Measurements from ENCODE around the gene FPGS.

Gene FPGS

DNA sequence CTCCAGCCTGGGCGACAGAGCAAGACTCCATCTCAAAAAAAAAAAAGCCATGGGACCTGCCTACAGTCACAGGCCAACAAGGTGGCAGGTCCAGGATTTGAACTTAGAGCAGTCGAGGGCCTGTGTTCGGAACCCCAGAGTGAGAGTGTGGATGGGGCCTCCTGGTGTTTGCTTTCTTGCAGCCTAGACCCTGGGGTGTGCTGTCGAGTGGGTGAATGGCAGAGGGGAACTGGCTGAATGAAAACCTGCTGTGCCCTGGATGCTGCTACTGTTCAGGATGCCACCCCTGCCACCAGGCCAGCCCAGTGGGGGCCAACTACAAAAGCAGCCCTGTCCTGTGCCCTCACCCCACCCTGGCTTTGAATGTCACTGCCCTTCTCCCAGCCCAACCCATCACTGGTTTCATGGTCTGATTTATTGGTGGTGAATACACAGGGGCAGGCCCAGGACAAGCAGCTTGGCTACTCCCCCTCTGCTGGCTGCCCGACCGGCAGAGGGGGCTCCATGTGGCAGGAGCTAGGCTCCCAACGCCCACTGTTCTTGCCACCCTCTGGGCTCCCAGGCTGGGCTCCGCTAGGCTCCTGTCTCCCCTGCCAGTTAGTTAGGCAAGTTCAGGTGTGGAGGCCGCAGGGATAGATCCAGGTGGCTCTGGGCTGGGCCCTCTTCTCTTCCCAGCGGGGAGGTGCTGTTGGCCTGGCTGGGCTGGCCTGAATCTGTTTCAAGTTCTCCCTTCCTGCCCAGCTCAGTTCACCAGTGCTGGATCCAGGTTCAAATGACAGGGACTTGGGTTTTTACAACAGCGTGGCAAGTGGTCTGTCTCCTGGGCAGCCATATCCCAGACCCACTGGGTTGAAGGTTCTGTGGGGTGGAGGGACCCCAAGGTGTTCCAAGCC lies 12.2 kb downstream of the FPGS start:
- no peak for DNase-seq (ENCODE audit: low read depth)
- TF ChIP-seq, protein P1, sequence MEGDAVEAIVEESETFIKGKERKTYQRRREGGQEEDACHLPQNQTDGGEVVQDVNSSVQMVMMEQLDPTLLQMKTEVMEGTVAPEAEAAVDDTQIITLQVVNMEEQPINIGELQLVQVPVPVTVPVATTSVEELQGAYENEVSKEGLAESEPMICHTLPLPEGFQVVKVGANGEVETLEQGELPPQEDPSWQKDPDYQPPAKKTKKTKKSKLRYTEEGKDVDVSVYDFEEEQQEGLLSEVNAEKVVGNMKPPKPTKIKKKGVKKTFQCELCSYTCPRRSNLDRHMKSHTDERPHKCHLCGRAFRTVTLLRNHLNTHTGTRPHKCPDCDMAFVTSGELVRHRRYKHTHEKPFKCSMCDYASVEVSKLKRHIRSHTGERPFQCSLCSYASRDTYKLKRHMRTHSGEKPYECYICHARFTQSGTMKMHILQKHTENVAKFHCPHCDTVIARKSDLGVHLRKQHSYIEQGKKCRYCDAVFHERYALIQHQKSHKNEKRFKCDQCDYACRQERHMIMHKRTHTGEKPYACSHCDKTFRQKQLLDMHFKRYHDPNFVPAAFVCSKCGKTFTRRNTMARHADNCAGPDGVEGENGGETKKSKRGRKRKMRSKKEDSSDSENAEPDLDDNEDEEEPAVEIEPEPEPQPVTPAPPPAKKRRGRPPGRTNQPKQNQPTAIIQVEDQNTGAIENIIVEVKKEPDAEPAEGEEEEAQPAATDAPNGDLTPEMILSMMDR (IDR thresholded peaks at IDR 0.05; ENCODE audit: control insufficient read depth, extremely low read depth, insufficient read depth): no peak
- no peak overlapping the region for H3K4me3 ChIP-seq (ENCODE audit: low read depth, low read length)

DNA sequence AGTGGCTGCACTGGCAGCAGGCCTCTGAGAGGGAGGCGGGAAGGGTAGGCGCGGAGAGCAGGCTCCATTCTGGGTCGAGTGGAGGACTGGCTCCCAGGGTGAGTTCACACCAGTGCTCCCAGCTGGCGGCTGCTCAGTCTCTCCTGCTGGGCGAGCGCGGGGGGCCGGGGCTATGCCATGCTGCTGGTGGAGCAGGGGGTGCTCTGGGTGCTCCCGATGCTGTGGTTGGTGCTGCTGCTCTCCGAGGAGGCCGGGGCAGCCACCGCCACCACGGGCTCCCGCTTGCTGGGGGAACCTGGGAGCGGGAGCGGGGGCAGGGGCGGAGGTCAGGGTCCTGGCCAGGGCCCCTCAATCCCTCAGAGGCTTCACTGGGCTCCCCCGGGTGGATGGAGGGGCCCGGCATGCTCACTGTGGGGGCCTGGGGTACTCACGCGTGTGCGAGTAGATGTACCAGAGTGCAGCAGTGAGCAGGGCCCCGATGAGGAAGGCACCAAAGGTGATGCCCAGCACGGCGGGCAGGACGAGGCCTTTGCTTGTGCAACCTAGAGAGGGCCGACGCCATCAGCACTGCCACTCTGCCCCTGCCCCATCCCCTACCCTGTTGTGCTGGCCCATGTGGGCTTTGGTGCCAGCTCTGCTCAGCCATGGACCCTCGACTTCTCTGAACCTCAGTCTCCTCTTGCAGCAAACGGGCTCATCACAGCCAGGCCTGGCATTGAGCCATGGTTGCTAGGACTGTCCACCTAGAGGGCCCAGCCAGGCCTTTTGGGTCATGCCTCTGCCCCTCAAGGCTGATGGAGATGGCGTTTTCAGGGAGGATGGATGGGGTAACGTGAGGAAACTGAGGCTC lies 13.1 kb downstream of the FPGS start:
- TF ChIP-seq, protein P1 (IDR thresholded peaks at IDR 0.05; ENCODE audit: control insufficient read depth, extremely low read depth, insufficient read depth): no peak
- DNase-seq (ENCODE audit: low read depth): no peak

DNA sequence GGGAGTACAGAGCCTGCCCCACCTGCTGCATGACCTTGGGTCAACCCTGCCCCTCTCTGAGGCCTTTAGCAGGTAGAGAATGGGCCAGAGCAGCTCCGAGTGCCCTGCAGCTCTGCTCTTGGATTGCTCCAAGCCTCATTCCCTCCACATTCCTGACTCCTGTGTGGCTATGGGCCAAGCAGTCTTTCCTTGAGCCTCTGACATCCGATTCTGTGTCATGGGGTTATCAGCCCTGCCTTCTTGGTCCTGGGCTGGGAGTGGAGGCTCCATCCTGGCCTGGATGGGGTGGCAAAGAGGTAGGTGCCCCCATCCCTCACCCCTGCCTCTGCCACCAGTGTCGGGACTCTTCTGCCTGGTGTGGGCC lies 13.7 kb downstream of the FPGS start:
- no peak for DNase-seq (ENCODE audit: low read depth)
- no peak overlapping the region for H3K4me3 ChIP-seq (ENCODE audit: low read depth, low read length)
- TF ChIP-seq, protein P1 (IDR thresholded peaks at IDR 0.05; ENCODE audit: control insufficient read depth, extremely low read depth, insufficient read depth): no peak

More for the DNA sequence above, 13.1 kb downstream of the FPGS start:
- no peak overlapping the region for H3K4me3 ChIP-seq (ENCODE audit: low read depth, low read length)

DNA sequence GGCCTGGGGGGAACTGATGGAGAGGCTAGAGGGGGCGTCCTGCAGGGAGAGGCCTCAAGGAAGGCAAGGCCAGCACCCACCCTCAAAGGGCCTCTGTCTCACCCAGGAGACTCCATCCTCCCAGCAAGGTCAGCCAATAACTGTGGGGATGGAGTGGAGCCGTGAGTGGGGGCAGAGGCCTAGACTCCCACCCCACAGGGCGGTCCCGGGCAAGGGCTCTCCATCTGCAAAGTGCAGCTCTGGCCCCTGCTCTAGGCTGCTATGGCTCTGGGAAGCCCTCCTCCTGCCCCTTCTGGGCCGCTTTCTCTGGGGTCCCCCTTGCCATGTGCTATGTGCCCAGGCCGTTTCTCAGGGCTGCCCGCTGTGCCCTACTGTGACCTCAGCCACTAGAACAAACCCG lies 14.0 kb downstream of the FPGS start:
- DNase-seq (ENCODE audit: low read depth): no peak
- TF ChIP-seq, protein P1 (IDR thresholded peaks at IDR 0.05; ENCODE audit: control insufficient read depth, extremely low read depth, insufficient read depth): no peak
- H3K4me3 ChIP-seq (ENCODE audit: low read depth, low read length): no peak overlapping the region

DNA sequence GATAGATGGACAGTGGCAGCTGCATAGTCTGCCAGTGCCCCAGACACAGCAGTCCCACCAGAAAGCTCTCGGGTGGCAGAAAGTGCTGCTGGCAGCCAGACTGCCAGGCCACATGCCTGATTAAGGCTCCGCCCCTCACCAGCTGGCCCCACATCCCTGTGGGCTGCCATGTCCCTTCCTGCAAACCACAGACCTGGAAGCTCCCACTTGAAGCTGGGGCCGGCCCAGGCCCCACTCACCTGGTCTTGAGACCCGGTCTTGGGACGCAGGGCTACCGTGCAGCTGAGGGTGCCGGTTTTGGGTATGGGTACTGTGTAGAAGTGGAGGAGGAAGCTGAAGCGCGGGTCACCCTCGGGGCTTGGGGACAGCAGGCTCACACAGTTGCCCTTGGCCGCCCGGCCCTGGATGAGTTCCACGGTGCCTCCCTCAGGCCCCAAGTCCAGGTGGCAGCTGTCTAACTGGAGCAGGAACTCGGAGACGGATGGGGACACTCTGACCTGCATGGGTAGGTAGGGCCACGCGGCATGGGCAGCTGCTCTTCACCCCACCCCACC lies 15.3 kb downstream of the FPGS start:
- TF ChIP-seq, protein P1 (IDR thresholded peaks at IDR 0.05; ENCODE audit: control insufficient read depth, extremely low read depth, insufficient read depth): no peak
- no peak overlapping the region for H3K4me3 ChIP-seq (ENCODE audit: low read depth, low read length)
- no peak for DNase-seq (ENCODE audit: low read depth)

DNA sequence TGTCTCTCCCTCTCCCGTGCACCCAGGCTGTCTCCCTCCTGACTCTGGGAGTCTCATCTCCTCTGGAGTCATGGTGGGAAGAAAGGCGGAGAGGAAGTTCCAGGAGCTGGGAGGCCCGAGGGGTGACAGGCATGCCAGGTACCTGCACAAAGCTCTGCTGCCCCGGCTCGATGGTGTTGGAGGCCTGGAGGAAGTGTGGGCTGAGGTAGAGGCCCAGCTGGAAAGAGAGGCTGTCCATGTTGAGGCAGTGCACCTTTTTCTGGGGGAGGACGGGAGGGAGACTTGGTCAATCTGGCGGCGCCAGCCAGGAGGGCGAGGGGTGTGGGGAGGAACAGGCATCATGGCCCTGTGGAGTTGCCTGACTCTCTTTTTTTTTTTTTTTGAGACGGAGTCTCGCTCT lies 15.9 kb downstream of the FPGS start:
- no peak overlapping the region for H3K4me3 ChIP-seq (ENCODE audit: low read depth, low read length)
- TF ChIP-seq, protein P1 (IDR thresholded peaks at IDR 0.05; ENCODE audit: control insufficient read depth, extremely low read depth, insufficient read depth): no peak
- DNase-seq (ENCODE audit: low read depth): no peak
